Mesenchymal stem cell (in vitro differentiated cells and primary cell): ENCODE results near the gene CDH24.

Source experiments
- DNase-seq: peaks from one replicate; pipeline ENCODE4 v3.0.0-alpha.2; 2013
- H2AFZ ChIP-seq: one replicate; pipeline ENCODE4 v1.6.1; 2013; ENCODE audit warnings: low read depth, mild to moderate bottlenecking, control low read depth, inconsistent platforms, low read length, moderate library complexity
- H2AK5ac ChIP-seq: 2 replicates; pipeline ENCODE4 v1.6.1; 2013; ENCODE audit warnings: low read length, moderate library complexity, mild to moderate bottlenecking, inconsistent platforms; ENCODE audit not compliant: severe bottlenecking
- H2BK120ac ChIP-seq: one replicate; pipeline ENCODE4 v1.6.1; 2013; ENCODE audit warnings: low read depth, mild to moderate bottlenecking, inconsistent platforms, low read length, moderate library complexity
- H2BK12ac ChIP-seq, 2 experiments: one replicate each; pipeline ENCODE4 v1.6.1; 2013; ENCODE audit warnings: inconsistent platforms in 2 of 2, low read length in 2 of 2, mild to moderate bottlenecking in 2 of 2, moderate library complexity in 2 of 2, control low read depth in 1 of 2
- H2BK15ac ChIP-seq: one replicate; pipeline ENCODE4 v1.6.1; 2013; ENCODE audit warnings: mild to moderate bottlenecking, low read depth, inconsistent platforms; ENCODE audit not compliant: poor library complexity, severe bottlenecking
- H2BK5ac ChIP-seq: 2 replicates; pipeline ENCODE4 v1.6.1; 2013; ENCODE audit warnings: low read depth, mild to moderate bottlenecking, low read length, control low read depth, inconsistent platforms; ENCODE audit not compliant: poor library complexity, severe bottlenecking
- H3K14ac ChIP-seq, 2 experiments: one replicate each; pipeline ENCODE4 v1.6.1; 2013; ENCODE audit warnings: inconsistent platforms in 2 of 2, low read length in 2 of 2, control low read depth in 1 of 2, mild to moderate bottlenecking in 1 of 2, moderate library complexity in 1 of 2
- H3K18ac ChIP-seq, 2 experiments: one replicate each; pipeline ENCODE4 v1.6.1; 2013; ENCODE audit warnings: inconsistent platforms in 2 of 2, low read length in 2 of 2, control low read depth in 1 of 2, low read depth in 1 of 2, mild to moderate bottlenecking in 1 of 2
- H3K23ac ChIP-seq, 2 experiments: one replicate each; pipeline ENCODE4 v1.6.1; 2013; ENCODE audit warnings: inconsistent platforms in 2 of 2, low read length in 2 of 2, mild to moderate bottlenecking in 2 of 2, moderate library complexity in 2 of 2, control low read depth in 1 of 2
- H3K27ac ChIP-seq: 2 replicates; pipeline ENCODE4 v1.5.1; 2013; ENCODE audit warnings: mild to moderate bottlenecking, moderate library complexity, low read length, control low read depth, inconsistent platforms; ENCODE audit not compliant: poor library complexity, severe bottlenecking
- H3K27me3 ChIP-seq, 2 experiments: 2 replicates each; pipeline versions ENCODE4 v1.6.1 to v1.7.0; 2013; ENCODE audit warnings: low read length in 2 of 2, mild to moderate bottlenecking in 2 of 2, moderate library complexity in 2 of 2, control low read depth in 1 of 2, inconsistent platforms in 1 of 2; ENCODE audit not compliant: control insufficient read depth in 1 of 2, insufficient read depth in 1 of 2
- H3K36me3 ChIP-seq, 2 experiments: 2 replicates each; pipeline versions ENCODE4 v1.6.1 to v1.7.0; 2013; ENCODE audit warnings: low read length in 2 of 2, control low read depth in 1 of 2, inconsistent platforms in 1 of 2, low read depth in 1 of 2, mild to moderate bottlenecking in 1 of 2; ENCODE audit not compliant: insufficient read depth in 2 of 2, control insufficient read depth in 1 of 2
- H3K4ac ChIP-seq, 2 experiments: one replicate each; pipeline ENCODE4 v1.6.1; 2013; ENCODE audit warnings: inconsistent platforms in 2 of 2, low read length in 2 of 2, mild to moderate bottlenecking in 2 of 2, moderate library complexity in 2 of 2, control low read depth in 1 of 2, low read depth in 1 of 2
- H3K4me1 ChIP-seq: 2 replicates; pipeline ENCODE4 v1.6.1; 2013; ENCODE audit warnings: low read depth, low read length, control low read depth; ENCODE audit not compliant: control insufficient read depth, insufficient read depth
- H3K4me2 ChIP-seq: 2 replicates; pipeline ENCODE4 v1.6.1; 2013; ENCODE audit warnings: low read length, mild to moderate bottlenecking, inconsistent platforms; ENCODE audit not compliant: poor library complexity, severe bottlenecking
- H3K4me3 ChIP-seq, 2 experiments: 2 replicates each; pipeline versions ENCODE4 v1.5.1 to v1.7.0; 2013; ENCODE audit warnings: low read length in 2 of 2, mild to moderate bottlenecking in 2 of 2, control low read depth in 1 of 2, low read depth in 1 of 2; ENCODE audit not compliant: insufficient read depth in 1 of 2
- H3K79me1 ChIP-seq: replicated peaks from 2 replicates; pipeline ENCODE4 v1.6.1; 2013; ENCODE audit warnings: mild to moderate bottlenecking, control low read depth, low read length, inconsistent platforms; ENCODE audit not compliant: poor library complexity, severe bottlenecking
- H3K9ac ChIP-seq: 2 replicates; pipeline ENCODE4 v1.7.0; 2013; ENCODE audit warnings: mild to moderate bottlenecking, low read length, moderate library complexity
- H3K9me3 ChIP-seq: 2 replicates; pipeline ENCODE4 v1.7.0; 2013; ENCODE audit warnings: mild to moderate bottlenecking, low read length; ENCODE audit not compliant: control insufficient read depth
- H4K8ac ChIP-seq: one replicate; pipeline ENCODE4 v1.6.1; 2013; ENCODE audit warnings: inconsistent platforms, mild to moderate bottlenecking, low read length, moderate library complexity
- H4K91ac ChIP-seq: one replicate; pipeline ENCODE4 v1.6.1; 2013; ENCODE audit warnings: mild to moderate bottlenecking, low read length, inconsistent platforms
- WGBS: methylation state at CpG from one replicate; pipeline ENCODE4 v1.1.7; 2013; ENCODE audit warnings: mixed read lengths; 5-methylcytosine and 5-hydroxymethylcytosine counted together

Gene CDH24

GRCh38 chr14:23009483-23009938 is 47.8 kb downstream of the CDH24 start:
- Histone ChIP-seq H3K27me3 (no peaks in the 10 kb centered on the region), H3K4ac (no peak overlapping the region), H2AFZ (no peak overlapping the region), H2BK5ac (no peak overlapping the region), H4K8ac (peak overlapping the region; percentile 80), H3K18ac (no peak overlapping the region), H4K91ac (no peak overlapping the region), H2BK15ac (no peak overlapping the region), H3K9me3 (no peaks in the 10 kb centered on the region), H3K27ac (no peak overlapping the region), H2BK12ac (no peak overlapping the region), H3K4me2 (peak overlapping the region; percentile 87), H3K36me3 (no peaks in the 10 kb centered on the region), H3K14ac (no peak overlapping the region), H2AK5ac (no peak overlapping the region), H3K79me1 (no peaks in the 10 kb centered on the region), H3K9ac (peak overlapping the region; percentile 89), H2BK120ac (no peak overlapping the region), H3K4me1 (peaks cover 1% of the 10 kb centered on the region), H3K23ac (no peak overlapping the region), H3K4me3 (peak overlapping the region in 1 of 2 experiments; percentile 74)
- WGBS: 85% methylated on average over 3 of the region's 8 CpGs
- DNase-seq: no peak

GRCh38 chr14:23008831-23009230 is 48.5 kb downstream of the CDH24 start:
- Histone ChIP-seq H3K27ac (no peak overlapping the region), H3K9ac (no peak overlapping the region), H2AK5ac (no peak overlapping the region), H3K36me3 (no peaks in the 10 kb centered on the region), H3K4me3 (no peak overlapping the region), H3K4me2 (no peak overlapping the region), H3K27me3 (no peaks in the 10 kb centered on the region), H2AFZ (no peak overlapping the region), H3K79me1 (no peaks in the 10 kb centered on the region), H2BK12ac (no peak overlapping the region), H3K4me1 (peaks cover 1% of the 10 kb centered on the region), H3K23ac (no peak overlapping the region), H3K14ac (no peak overlapping the region), H4K91ac (no peak overlapping the region), H2BK5ac (no peak overlapping the region), H3K4ac (no peak overlapping the region), H3K18ac (no peak overlapping the region), H2BK15ac (no peak overlapping the region), H4K8ac (no peak overlapping the region), H2BK120ac (no peak overlapping the region), H3K9me3 (no peaks in the 10 kb centered on the region)
- WGBS: 65% methylated on average over 3 of the region's 3 CpGs
- no peak for DNase-seq

- peak overlapping the region; percentile 64 for H3K4me2 ChIP-seq
- peak overlapping the region; percentile 94 for H4K8ac ChIP-seq
- peak overlapping the region; percentile 84 for H4K91ac ChIP-seq
- peak overlapping the region; percentile 29 for H2BK15ac ChIP-seq
- peak overlapping the region; percentile 54 to 85 for H3K4ac ChIP-seq
- H2BK12ac ChIP-seq: peak overlapping the region in 1 of 2 experiments; percentile 37
- H3K36me3 ChIP-seq: no peaks in the 10 kb centered on the region
- no peaks in the 10 kb centered on the region for H3K4me1 ChIP-seq
- H3K27ac ChIP-seq: peak overlapping the region; percentile 94
- no peaks in the 10 kb centered on the region for H3K9me3 ChIP-seq
- peak overlapping the region; percentile 87 for H2BK5ac ChIP-seq
- H2BK120ac ChIP-seq: peak overlapping the region; percentile 45
- H3K27me3 ChIP-seq: no peaks in the 10 kb centered on the region
- peak overlapping the region; percentile 82 to 96 for H3K18ac ChIP-seq
- peak overlapping the region; percentile 94 for H2AFZ ChIP-seq
- peak overlapping the region; percentile 90 for H3K9ac ChIP-seq
- DNase-seq: peak; percentile 98
- 1% methylated on average over 61 of the region's 62 CpGs for WGBS
- peak overlapping the region; percentile 65 to 90 for H3K4me3 ChIP-seq
- H2AK5ac ChIP-seq: no peak overlapping the region
- H3K79me1 ChIP-seq: no peaks in the 10 kb centered on the region
- peak overlapping the region in 1 of 2 experiments; percentile 98 for H3K14ac ChIP-seq
- no peak overlapping the region for H3K23ac ChIP-seq
Measured at GRCh38 chr14:23006544-23007419, 50.5 kb downstream of the CDH24 start.

- no peaks in the 10 kb centered on the region for H3K79me1 ChIP-seq
- no peaks in the 10 kb centered on the region for H3K27me3 ChIP-seq
- H3K4me3 ChIP-seq: peak overlapping the region in 1 of 2 experiments; percentile 90
- no peak overlapping the region for H3K18ac ChIP-seq
- H3K4me1 ChIP-seq: no peaks in the 10 kb centered on the region
- peak overlapping the region; percentile 94 for H3K27ac ChIP-seq
- no peaks in the 10 kb centered on the region for H3K36me3 ChIP-seq
- H2AK5ac ChIP-seq: no peak overlapping the region
- peak overlapping the region; percentile 51 for H3K4me2 ChIP-seq
- no peak overlapping the region for H3K14ac ChIP-seq
- H3K4ac ChIP-seq: no peak overlapping the region
- no peak overlapping the region for H2BK120ac ChIP-seq
- DNase-seq: no peak
- H2AFZ ChIP-seq: no peak overlapping the region
- no peak overlapping the region for H4K91ac ChIP-seq
- no peak overlapping the region for H2BK12ac ChIP-seq
- H3K9ac ChIP-seq: peak overlapping the region; percentile 90
- no peak overlapping the region for H3K23ac ChIP-seq
- H4K8ac ChIP-seq: no peak overlapping the region
- no peak overlapping the region for H2BK5ac ChIP-seq
- no peaks in the 10 kb centered on the region for H3K9me3 ChIP-seq
- H2BK15ac ChIP-seq: no peak overlapping the region
- 89% methylated on average over 5 of the region's 5 CpGs for WGBS
Measured at GRCh38 chr14:23006188-23006534, 51.2 kb downstream of the CDH24 start.
